Liver (tissue), 3 donors: Measurements from ENCODE around the gene PTPA.

ENCODE experiments used
- FOXA1 ChIP-seq: IDR thresholded peaks from 2 replicates; pipeline ENCODE4 v1.6.1; 2016; ENCODE audit warnings: antibody characterized with exemption
- GABPA ChIP-seq, 2 donors: IDR thresholded peaks in 1 of 2; conservative IDR thresholded peaks in 1 of 2; 2 replicates each; pipeline ENCODE4 v1.6.1; 2016; ENCODE audit warnings: antibody characterized with exemption in 2 of 2, mild to moderate bottlenecking in 1 of 2, moderate library complexity in 1 of 2
- HNF4G ChIP-seq: IDR thresholded peaks from 2 replicates; pipeline ENCODE4 v1.6.1; 2016; ENCODE audit warnings: antibody characterized with exemption
- JUND ChIP-seq, 2 donors: IDR thresholded peaks; 2 replicates each; pipeline ENCODE4 v1.6.1; 2016; ENCODE audit warnings: antibody characterized with exemption in 2 of 2
- RAD21 ChIP-seq, 2 donors: IDR thresholded peaks; 2 replicates each; pipeline ENCODE4 v1.6.1; 2016; ENCODE audit warnings: antibody characterized with exemption in 2 of 2, mild to moderate bottlenecking in 2 of 2
- SP1 ChIP-seq: IDR thresholded peaks from 2 replicates; pipeline ENCODE4 v1.6.1; 2018; ENCODE audit warnings: antibody characterized with exemption, mild to moderate bottlenecking
- TAF1 ChIP-seq: conservative IDR thresholded peaks from 2 replicates; pipeline ENCODE4 v1.6.1; 2016; ENCODE audit warnings: antibody characterized with exemption, mild to moderate bottlenecking
- YY1 ChIP-seq: IDR thresholded peaks from 2 replicates; pipeline ENCODE4 v1.6.1; 2016; ENCODE audit warnings: antibody characterized with exemption, mild to moderate bottlenecking
- TF ChIP-seq, protein P1 (sequence below): fragments of 150-350 bp; IDR thresholded peaks from 2 replicates; pipeline ENCODE4 v1.5.1; 2017; ENCODE audit warnings: improper control_type of control experiment, low read depth, low read length; ENCODE audit not compliant: missing input control
- TF ChIP-seq, protein P2 (sequence below): IDR thresholded peaks from 2 replicates; pipeline ENCODE4 v1.6.1; 2016; ENCODE audit warnings: antibody characterized with exemption
- TF ChIP-seq, protein P3 (sequence below): IDR thresholded peaks from 2 replicates; pipeline ENCODE4 v1.6.1; 2016; ENCODE audit warnings: antibody characterized with exemption
- TF ChIP-seq, protein P4 (sequence below): IDR thresholded peaks from 2 replicates; pipeline ENCODE4 v1.6.1; 2016; ENCODE audit warnings: antibody characterized with exemption, mild to moderate bottlenecking
- TF ChIP-seq, protein P5 (sequence below): IDR thresholded peaks from 2 replicates; pipeline ENCODE4 v1.6.1; 2016; ENCODE audit warnings: antibody characterized with exemption
- donor health status: healthy.
- donor health status: healthy.

DNA sequence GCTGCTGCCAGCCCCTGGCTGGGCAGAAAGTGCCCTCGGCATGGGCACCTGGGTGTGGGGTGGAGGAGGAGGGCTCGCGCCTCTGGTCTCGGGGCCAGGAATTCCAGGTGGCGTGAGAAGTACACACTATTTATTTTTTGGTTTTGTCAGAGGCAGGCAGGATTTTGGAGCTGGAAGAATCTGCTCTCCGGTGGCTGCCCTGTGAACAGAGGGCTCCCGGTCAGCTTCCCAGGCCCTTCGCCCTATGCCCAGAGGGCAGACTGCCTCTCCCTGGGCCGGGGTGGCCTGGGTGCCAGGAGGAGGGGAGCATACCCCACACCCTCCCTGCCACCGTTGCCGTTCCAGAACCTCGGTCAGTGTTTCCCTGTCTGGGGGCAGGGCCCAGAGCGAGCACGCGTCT is 22.0 kb upstream of the PTPA start:
- TF ChIP-seq, protein P1, sequence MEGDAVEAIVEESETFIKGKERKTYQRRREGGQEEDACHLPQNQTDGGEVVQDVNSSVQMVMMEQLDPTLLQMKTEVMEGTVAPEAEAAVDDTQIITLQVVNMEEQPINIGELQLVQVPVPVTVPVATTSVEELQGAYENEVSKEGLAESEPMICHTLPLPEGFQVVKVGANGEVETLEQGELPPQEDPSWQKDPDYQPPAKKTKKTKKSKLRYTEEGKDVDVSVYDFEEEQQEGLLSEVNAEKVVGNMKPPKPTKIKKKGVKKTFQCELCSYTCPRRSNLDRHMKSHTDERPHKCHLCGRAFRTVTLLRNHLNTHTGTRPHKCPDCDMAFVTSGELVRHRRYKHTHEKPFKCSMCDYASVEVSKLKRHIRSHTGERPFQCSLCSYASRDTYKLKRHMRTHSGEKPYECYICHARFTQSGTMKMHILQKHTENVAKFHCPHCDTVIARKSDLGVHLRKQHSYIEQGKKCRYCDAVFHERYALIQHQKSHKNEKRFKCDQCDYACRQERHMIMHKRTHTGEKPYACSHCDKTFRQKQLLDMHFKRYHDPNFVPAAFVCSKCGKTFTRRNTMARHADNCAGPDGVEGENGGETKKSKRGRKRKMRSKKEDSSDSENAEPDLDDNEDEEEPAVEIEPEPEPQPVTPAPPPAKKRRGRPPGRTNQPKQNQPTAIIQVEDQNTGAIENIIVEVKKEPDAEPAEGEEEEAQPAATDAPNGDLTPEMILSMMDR = no peak
- TF ChIP-seq GABPA (IDR thresholded peaks at IDR 0.05 in 1 of 2, conservative IDR thresholded peaks at IDR 0.05 in 1 of 2) (peak in 1 of 2 donors; percentile 20), RAD21 (IDR thresholded peaks at IDR 0.05) (peak; percentile 52 to 71), SP1 (peak; percentile 94), YY1 (peak; percentile 63), TAF1 (no peak), JUND (IDR thresholded peaks at IDR 0.05) (no peak), HNF4G (peak; percentile 97), FOXA1 (peak; percentile 34)
- TF ChIP-seq, protein P2, sequence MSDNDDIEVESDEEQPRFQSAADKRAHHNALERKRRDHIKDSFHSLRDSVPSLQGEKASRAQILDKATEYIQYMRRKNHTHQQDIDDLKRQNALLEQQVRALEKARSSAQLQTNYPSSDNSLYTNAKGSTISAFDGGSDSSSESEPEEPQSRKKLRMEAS = peak; percentile 44
- TF ChIP-seq, protein P3, sequence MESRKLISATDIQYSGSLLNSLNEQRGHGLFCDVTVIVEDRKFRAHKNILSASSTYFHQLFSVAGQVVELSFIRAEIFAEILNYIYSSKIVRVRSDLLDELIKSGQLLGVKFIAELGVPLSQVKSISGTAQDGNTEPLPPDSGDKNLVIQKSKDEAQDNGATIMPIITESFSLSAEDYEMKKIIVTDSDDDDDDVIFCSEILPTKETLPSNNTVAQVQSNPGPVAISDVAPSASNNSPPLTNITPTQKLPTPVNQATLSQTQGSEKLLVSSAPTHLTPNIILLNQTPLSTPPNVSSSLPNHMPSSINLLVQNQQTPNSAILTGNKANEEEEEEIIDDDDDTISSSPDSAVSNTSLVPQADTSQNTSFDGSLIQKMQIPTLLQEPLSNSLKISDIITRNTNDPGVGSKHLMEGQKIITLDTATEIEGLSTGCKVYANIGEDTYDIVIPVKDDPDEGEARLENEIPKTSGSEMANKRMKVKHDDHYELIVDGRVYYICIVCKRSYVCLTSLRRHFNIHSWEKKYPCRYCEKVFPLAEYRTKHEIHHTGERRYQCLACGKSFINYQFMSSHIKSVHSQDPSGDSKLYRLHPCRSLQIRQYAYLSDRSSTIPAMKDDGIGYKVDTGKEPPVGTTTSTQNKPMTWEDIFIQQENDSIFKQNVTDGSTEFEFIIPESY = no peak
- TF ChIP-seq, protein P4, sequence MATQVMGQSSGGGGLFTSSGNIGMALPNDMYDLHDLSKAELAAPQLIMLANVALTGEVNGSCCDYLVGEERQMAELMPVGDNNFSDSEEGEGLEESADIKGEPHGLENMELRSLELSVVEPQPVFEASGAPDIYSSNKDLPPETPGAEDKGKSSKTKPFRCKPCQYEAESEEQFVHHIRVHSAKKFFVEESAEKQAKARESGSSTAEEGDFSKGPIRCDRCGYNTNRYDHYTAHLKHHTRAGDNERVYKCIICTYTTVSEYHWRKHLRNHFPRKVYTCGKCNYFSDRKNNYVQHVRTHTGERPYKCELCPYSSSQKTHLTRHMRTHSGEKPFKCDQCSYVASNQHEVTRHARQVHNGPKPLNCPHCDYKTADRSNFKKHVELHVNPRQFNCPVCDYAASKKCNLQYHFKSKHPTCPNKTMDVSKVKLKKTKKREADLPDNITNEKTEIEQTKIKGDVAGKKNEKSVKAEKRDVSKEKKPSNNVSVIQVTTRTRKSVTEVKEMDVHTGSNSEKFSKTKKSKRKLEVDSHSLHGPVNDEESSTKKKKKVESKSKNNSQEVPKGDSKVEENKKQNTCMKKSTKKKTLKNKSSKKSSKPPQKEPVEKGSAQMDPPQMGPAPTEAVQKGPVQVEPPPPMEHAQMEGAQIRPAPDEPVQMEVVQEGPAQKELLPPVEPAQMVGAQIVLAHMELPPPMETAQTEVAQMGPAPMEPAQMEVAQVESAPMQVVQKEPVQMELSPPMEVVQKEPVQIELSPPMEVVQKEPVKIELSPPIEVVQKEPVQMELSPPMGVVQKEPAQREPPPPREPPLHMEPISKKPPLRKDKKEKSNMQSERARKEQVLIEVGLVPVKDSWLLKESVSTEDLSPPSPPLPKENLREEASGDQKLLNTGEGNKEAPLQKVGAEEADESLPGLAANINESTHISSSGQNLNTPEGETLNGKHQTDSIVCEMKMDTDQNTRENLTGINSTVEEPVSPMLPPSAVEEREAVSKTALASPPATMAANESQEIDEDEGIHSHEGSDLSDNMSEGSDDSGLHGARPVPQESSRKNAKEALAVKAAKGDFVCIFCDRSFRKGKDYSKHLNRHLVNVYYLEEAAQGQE = peak; percentile 72
- TF ChIP-seq, protein P5, sequence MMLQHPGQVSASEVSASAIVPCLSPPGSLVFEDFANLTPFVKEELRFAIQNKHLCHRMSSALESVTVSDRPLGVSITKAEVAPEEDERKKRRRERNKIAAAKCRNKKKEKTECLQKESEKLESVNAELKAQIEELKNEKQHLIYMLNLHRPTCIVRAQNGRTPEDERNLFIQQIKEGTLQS = no peak
